ENCODE measurements around the gene UNC119B. TPM values are rescaled to one million over a fixed set of nuclear protein-coding genes. Genes with fewer than 3 reads are reported as not detected.

UNC119B gene
- total and polyA plus RNA-seq, 2 experiments from 2014 or later: 9.9 to 51.3 TPM

DNA sequence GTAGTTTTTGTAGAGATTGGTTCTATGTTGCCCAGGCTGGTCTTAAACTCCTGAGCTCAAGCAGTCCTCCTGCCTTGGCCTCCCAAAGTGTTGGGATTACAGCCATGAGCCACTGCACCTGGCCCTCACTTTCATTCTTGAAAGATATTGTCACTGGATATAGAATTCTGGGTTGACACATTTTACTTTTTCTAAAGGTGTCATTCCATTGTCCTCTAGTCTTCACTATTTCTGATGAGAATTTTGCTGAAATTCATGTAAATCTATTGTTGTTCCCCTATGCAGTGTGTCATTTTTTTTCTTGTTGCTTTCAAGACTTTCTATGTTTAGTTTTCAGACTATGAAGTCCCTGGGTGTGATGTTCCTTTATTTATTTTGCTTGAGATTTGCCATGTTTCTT is 44.5 kb downstream of the UNC119B start (continued):
- TF ChIP-seq ZNF462 (CRISPR knock-in tag; IDR thresholded peaks at IDR 0.05) (no peak), ZNF114 (CRISPR knock-in tag; IDR thresholded peaks at IDR 0.05) (no peak), EZH2 (IDR thresholded peaks at IDR 0.05; ENCODE audit: low read depth, unreplicated experiment) (no peak), CREB1 (CRISPR knock-in tag; IDR thresholded peaks at IDR 0.05; ENCODE audit: low read depth) (no peak)

GRCh38 chr12:120755269-120755668 is 45.0 kb downstream of the UNC119B start:
- Mint-ChIP-seq H3K9me3 (peaks cover 13% of the 10 kb centered on the region; the same call in 2 of the 3 replicates), H3K4me1 (peaks cover 17% of the 10 kb centered on the region), H3K27me3 (ENCODE audit: insufficient read depth, low read depth, poor library complexity) (peaks cover 4% of the 10 kb centered on the region), H3K36me3 (ENCODE audit: low read depth) (no peaks in the 10 kb centered on the region), H3K4me3 (no peak overlapping the region), H3K27ac (no peak overlapping the region)
- no peaks in the 10 kb centered on the region for H4K20me1 ChIP-seq (replicated peaks; ENCODE audit: insufficient read depth)
- no peak overlapping the region for H3K4me2 ChIP-seq
- no peaks in the 10 kb centered on the region for H3K27me3 ChIP-seq (ENCODE audit: insufficient read depth)
- H3K79me2 ChIP-seq (replicated peaks; ENCODE audit: insufficient read depth): no peaks in the 10 kb centered on the region
- H3K9me2 ChIP-seq (ENCODE audit: insufficient read depth): no peaks in the 10 kb centered on the region
- H3F3A ChIP-seq (replicated peaks; ENCODE audit: low read depth): no peaks in the 10 kb centered on the region
- no peak overlapping the region for H3K27ac ChIP-seq (ENCODE audit: low read depth)
- H3K4me3 ChIP-seq: no peak overlapping the region
- DNase-seq (ENCODE audit: low spot score) (no peak), ATAC-seq (no peak)
- H3K4me1 ChIP-seq (ENCODE audit: insufficient read depth): peaks cover 5% of the 10 kb centered on the region; the same call in 1 of the 2 replicates
- no peaks in the 10 kb centered on the region for H3K36me3 ChIP-seq (ENCODE audit: insufficient read depth)
- no peak overlapping the region for H2AFZ ChIP-seq
- TF ChIP-seq ZNF462 (CRISPR knock-in tag; IDR thresholded peaks at IDR 0.05): no peak
- TF ChIP-seq EZH2phosphoT487 (IDR thresholded peaks at IDR 0.05; ENCODE audit: unreplicated experiment): no peak
- no peak for TF ChIP-seq ZNF331 (CRISPR knock-in tag; IDR thresholded peaks at IDR 0.05; ENCODE audit: low read depth)
- TF ChIP-seq ETS1 (IDR thresholded peaks at IDR 0.05): no peak
- TF ChIP-seq CREB1 (CRISPR knock-in tag; IDR thresholded peaks at IDR 0.05; ENCODE audit: low read depth): no peak
- TF ChIP-seq STAT1 (IDR thresholded peaks at IDR 0.05; ENCODE audit: unreplicated experiment): no peak
